Measurements from ENCODE around the gene DERL3. TPM values are rescaled to one million over a fixed set of nuclear protein-coding genes. Genes with fewer than 3 reads are reported as not detected.

Gene DERL3
- total and polyA plus RNA-seq, 2 experiments from 2014 or later: 0.73 to 1.2 TPM

GRCh38 chr22:23827351-23827995 is 11.3 kb downstream of the DERL3 start:
- no peaks in the 10 kb centered on the region for H4K20me1 ChIP-seq (ENCODE audit: insufficient read depth)
- H3K4me1 ChIP-seq (ENCODE audit: insufficient read depth): peaks cover 22% of the 10 kb centered on the region
- TF ChIP-seq EZH2phosphoT487 (IDR thresholded peaks at IDR 0.05; ENCODE audit: insufficient read depth, low read depth) (no peak), EZH2 (IDR thresholded peaks at IDR 0.05; ENCODE audit: insufficient read depth, poor library complexity, severe bottlenecking) (no peak)
- 89 to 92% methylated on average over 11 of the region's 11 CpGs for WGBS, 2 experiments (ENCODE audit: low coverage in 1 of 2, low lambda C conversion rate in 2 of 2, missing lambda C conversion rate in 2 of 2)
- H3K27ac ChIP-seq: no peak overlapping the region
- peaks cover 22% of the 10 kb centered on the region for H3K79me2 ChIP-seq (ENCODE audit: insufficient read depth)
- no peak overlapping the region for H3K4me2 ChIP-seq (ENCODE audit: unreplicated experiment)
- in situ Hi-C loops (cut with MboI): no loop called here
- DNase-seq: no peak
- H3K9me2 ChIP-seq (ENCODE audit: insufficient read depth): no peaks in the 10 kb centered on the region
- no peak overlapping the region for H3K9ac ChIP-seq
- H2AFZ ChIP-seq: no peak overlapping the region
- H3K27me3 ChIP-seq (replicated peaks; ENCODE audit: insufficient read depth): no peaks in the 10 kb centered on the region
- peaks cover 5% of the 10 kb centered on the region; the same call in 1 of the 2 replicates for H3K36me3 ChIP-seq (ENCODE audit: low read depth)
- peaks cover 22% of the 10 kb centered on the region for H3F3A ChIP-seq (ENCODE audit: insufficient read depth)
- no peaks in the 10 kb centered on the region for H3K9me3 ChIP-seq (ENCODE audit: low read depth)
- H3K4me3 ChIP-seq: no peak overlapping the region

- Histone ChIP-seq H3K27ac (peak overlapping the region; percentile 46), H3K79me2 (ENCODE audit: insufficient read depth) (peaks cover 14% of the 10 kb centered on the region), H4K20me1 (ENCODE audit: insufficient read depth) (no peaks in the 10 kb centered on the region), H3K9ac (peak overlapping the region; percentile 57), H3K9me3 (ENCODE audit: low read depth) (no peaks in the 10 kb centered on the region), H3K4me1 (ENCODE audit: insufficient read depth) (peaks cover 22% of the 10 kb centered on the region), H3F3A (ENCODE audit: insufficient read depth) (peaks cover 22% of the 10 kb centered on the region), H3K4me2 (ENCODE audit: unreplicated experiment) (peak overlapping the region; percentile 11), H3K36me3 (ENCODE audit: low read depth) (peaks cover 5% of the 10 kb centered on the region; the same call in 1 of the 2 replicates), H3K9me2 (ENCODE audit: insufficient read depth) (no peaks in the 10 kb centered on the region), H3K27me3 (replicated peaks; ENCODE audit: insufficient read depth) (no peaks in the 10 kb centered on the region), H3K4me3 (no peak overlapping the region), H2AFZ (no peak overlapping the region)
- in situ Hi-C loops (cut with MboI): no loop called here
- WGBS, 2 experiments (ENCODE audit: low coverage in 1 of 2, low lambda C conversion rate in 2 of 2, missing lambda C conversion rate in 2 of 2): 68 to 70% methylated on average over 14 to 15 of the region's 15 CpGs
- TF ChIP-seq EZH2 (IDR thresholded peaks at IDR 0.05; ENCODE audit: insufficient read depth, poor library complexity, severe bottlenecking) (no peak), EZH2phosphoT487 (IDR thresholded peaks at IDR 0.05; ENCODE audit: insufficient read depth, low read depth) (no peak)
- peak; percentile 77 for DNase-seq
These were observed 12.1 kb downstream of the DERL3 start for GRCh38 chr22:23826510-23827350.

GRCh38 chr22:23825246-23825905 is 13.4 kb downstream of the DERL3 start:
- DNase-seq: no peak
- H3F3A ChIP-seq (ENCODE audit: insufficient read depth): peaks cover 21% of the 10 kb centered on the region
- H3K27ac ChIP-seq: peak overlapping the region; percentile 46
- H3K79me2 ChIP-seq (ENCODE audit: insufficient read depth): 0 out of 2 replicates have a peak, but pooled peaks cover 3% of the 10 kb centered on the region
- H3K27me3 ChIP-seq (replicated peaks; ENCODE audit: insufficient read depth): no peaks in the 10 kb centered on the region
- peaks cover 22% of the 10 kb centered on the region for H3K4me1 ChIP-seq (ENCODE audit: insufficient read depth)
- no peak overlapping the region for H2AFZ ChIP-seq
- TF ChIP-seq EZH2 (IDR thresholded peaks at IDR 0.05; ENCODE audit: insufficient read depth, poor library complexity, severe bottlenecking): no peak
- TF ChIP-seq EZH2phosphoT487 (IDR thresholded peaks at IDR 0.05; ENCODE audit: insufficient read depth, low read depth): no peak
- no peak overlapping the region for H3K4me3 ChIP-seq
- no peaks in the 10 kb centered on the region for H3K9me3 ChIP-seq (ENCODE audit: low read depth)
- peak overlapping the region; percentile 57; the same call in 1 of the 2 replicates for H3K9ac ChIP-seq
- no peaks in the 10 kb centered on the region for H4K20me1 ChIP-seq (ENCODE audit: insufficient read depth)
- no peaks in the 10 kb centered on the region for H3K9me2 ChIP-seq (ENCODE audit: insufficient read depth)
- in situ Hi-C loops (cut with MboI): no loop called here
- no peak overlapping the region for H3K4me2 ChIP-seq (ENCODE audit: unreplicated experiment)
- 92 to 95% methylated on average over 12 of the region's 12 CpGs for WGBS, 2 experiments (ENCODE audit: low coverage in 1 of 2, low lambda C conversion rate in 2 of 2, missing lambda C conversion rate in 2 of 2)
- H3K36me3 ChIP-seq (ENCODE audit: low read depth): peaks cover 5% of the 10 kb centered on the region; the same call in 1 of the 2 replicates

Data from GM23248 (cell line).